ENCODE measurements around the gene VPS54. TPM values are rescaled to one million over a fixed set of nuclear protein-coding genes. Genes with fewer than 3 reads are reported as not detected.

Gene VPS54
- total RNA-seq, 4 donors from 2014 or later, result 4.1 to 27.6 (median 18.6) TPM

DNA sequence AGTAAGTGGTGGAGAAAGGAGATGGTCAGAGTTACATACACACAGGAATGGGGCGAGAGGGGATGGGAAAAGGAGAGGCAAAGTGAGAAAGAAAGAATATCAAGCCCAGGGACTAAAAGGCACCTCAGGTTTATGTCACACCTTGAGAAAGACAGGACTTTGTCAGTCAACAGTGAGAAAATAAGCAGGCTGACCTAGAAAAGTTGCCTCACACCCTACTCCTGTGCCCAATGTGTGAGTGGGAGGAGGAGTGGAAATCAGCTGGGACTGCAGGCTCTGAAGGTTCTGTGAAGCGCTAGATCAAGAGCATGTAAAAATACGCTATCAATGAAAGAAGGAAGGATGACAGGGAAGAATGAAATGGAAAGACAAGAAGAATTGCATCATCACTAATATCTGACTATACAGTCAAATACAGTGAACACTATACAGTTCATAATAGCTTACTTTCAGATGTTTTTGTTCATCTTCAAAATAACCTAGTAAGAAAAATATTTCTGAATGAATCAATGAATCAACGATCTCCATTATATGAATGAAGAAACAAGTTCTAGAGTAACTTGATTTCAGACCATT is 10.7 kb downstream of the VPS54 start:
- Histone ChIP-seq H3K27ac (no peak overlapping the region), H3K27me3 (no peaks in the 10 kb centered on the region), H3K4me3 (no peak overlapping the region), H3K9me3 (no peaks in the 10 kb centered on the region), H3K4me1 (peaks cover 0 to 19% (median 2%) of the 10 kb centered on the region in 4 donors), H3K36me3 (no peaks in the 10 kb centered on the region)
- TF ChIP-seq POLR2AphosphoS5 (IDR thresholded peaks at IDR 0.05), result no peak
- TF ChIP-seq EP300 (IDR thresholded peaks at IDR 0.05; ENCODE audit: low read depth), result no peak
- TF ChIP-seq POLR2A (IDR thresholded peaks at IDR 0.05), result no peak
- TF ChIP-seq, protein P1, sequence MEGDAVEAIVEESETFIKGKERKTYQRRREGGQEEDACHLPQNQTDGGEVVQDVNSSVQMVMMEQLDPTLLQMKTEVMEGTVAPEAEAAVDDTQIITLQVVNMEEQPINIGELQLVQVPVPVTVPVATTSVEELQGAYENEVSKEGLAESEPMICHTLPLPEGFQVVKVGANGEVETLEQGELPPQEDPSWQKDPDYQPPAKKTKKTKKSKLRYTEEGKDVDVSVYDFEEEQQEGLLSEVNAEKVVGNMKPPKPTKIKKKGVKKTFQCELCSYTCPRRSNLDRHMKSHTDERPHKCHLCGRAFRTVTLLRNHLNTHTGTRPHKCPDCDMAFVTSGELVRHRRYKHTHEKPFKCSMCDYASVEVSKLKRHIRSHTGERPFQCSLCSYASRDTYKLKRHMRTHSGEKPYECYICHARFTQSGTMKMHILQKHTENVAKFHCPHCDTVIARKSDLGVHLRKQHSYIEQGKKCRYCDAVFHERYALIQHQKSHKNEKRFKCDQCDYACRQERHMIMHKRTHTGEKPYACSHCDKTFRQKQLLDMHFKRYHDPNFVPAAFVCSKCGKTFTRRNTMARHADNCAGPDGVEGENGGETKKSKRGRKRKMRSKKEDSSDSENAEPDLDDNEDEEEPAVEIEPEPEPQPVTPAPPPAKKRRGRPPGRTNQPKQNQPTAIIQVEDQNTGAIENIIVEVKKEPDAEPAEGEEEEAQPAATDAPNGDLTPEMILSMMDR (IDR thresholded peaks at IDR 0.05), result no peak
- no peak for DNase-seq
- in situ Hi-C loops (cut with MboI; ENCODE audit: low pct_ligation_motif_present in 1 of 4, low pct_unique_long_range_greater_than_20kb in 1 of 4, low sequenced_read_pairs in 3 of 4), result no loop called here
- intact Hi-C loops (cut with DNase I; ENCODE audit: low total_unique reads), result no loop called here
- WGBS, 2 donors (ENCODE audit: low coverage in 1 of 2), result 94 to 97% methylated on average over 3 to 4 of the region's 4 CpGs

DNA sequence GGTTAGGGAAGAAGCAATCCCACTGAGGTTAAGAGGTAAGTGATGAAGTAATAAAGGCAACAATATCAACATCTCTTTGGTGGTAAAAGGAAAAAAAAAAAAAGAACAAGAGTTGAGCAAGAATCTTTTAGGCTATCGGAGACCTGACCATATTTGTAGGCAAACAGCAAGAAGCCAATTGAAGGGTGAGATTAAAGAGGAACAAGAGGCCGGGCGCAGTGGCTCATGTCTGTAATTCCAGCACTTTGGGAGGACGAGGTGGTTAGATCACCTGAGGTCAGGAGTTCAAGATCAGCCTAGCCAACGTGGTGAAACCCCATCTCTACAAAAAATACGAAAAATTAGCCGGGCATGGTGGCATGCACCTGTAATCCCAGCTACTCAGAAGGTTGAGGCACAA is 11.3 kb downstream of the VPS54 start:
- Histone ChIP-seq H3K4me1 (peaks cover 0 to 23% (median 2%) of the 10 kb centered on the region in 4 donors), H3K27me3 (no peaks in the 10 kb centered on the region), H3K36me3 (no peaks in the 10 kb centered on the region), H3K4me3 (no peak overlapping the region), H3K9me3 (no peaks in the 10 kb centered on the region), H3K27ac (no peak overlapping the region)
- intact Hi-C loops (cut with DNase I; ENCODE audit: low total_unique reads) (no loop called here), in situ Hi-C loops (cut with MboI; ENCODE audit: low pct_ligation_motif_present in 1 of 4, low pct_unique_long_range_greater_than_20kb in 1 of 4, low sequenced_read_pairs in 3 of 4) (no loop called here)
- 75 to 93% methylated on average over 6 to 7 of the region's 7 CpGs for WGBS, 2 donors (ENCODE audit: low coverage in 1 of 2)
- no peak for DNase-seq
- no peak for TF ChIP-seq POLR2AphosphoS5 (IDR thresholded peaks at IDR 0.05)
- no peak for TF ChIP-seq POLR2A (IDR thresholded peaks at IDR 0.05)
- TF ChIP-seq, protein P1 (IDR thresholded peaks at IDR 0.05), result no peak
- TF ChIP-seq EP300 (IDR thresholded peaks at IDR 0.05; ENCODE audit: low read depth), result no peak

DNA sequence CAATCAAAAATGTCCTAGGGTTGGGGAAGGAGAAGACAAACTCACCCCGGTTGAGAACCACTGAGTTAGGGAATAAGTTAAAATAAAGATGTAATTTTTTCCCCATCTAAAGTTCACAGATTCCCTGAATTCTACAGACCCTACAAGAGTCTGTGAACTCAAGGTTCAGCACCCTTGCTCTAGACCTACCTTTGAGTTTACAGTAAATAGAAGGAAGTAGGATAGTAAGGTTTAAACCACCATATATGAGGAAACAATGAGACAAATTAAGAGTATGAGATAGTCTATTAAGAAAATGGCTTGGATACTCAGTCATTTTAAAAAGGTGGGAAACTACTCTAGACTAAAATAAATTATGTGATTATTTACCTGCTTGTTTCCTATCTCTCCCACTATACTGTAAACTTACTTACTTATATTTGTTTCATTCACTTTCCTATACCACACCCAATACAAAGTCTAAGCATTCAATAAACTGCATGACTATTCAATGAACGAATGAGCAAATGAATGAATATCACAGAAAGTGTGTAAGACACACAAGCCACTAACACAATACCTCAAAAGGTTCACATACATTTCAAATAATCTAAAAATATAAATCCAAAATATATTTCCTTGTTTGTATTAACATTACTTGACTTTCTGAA is 13.4 kb downstream of the VPS54 start:
- no peaks in the 10 kb centered on the region for H3K36me3 ChIP-seq
- no peak for TF ChIP-seq EP300 (IDR thresholded peaks at IDR 0.05; ENCODE audit: low read depth)
- no peak for TF ChIP-seq POLR2A (IDR thresholded peaks at IDR 0.05)
- no peak for TF ChIP-seq POLR2AphosphoS5 (IDR thresholded peaks at IDR 0.05)
- TF ChIP-seq, protein P1 (IDR thresholded peaks at IDR 0.05), result no peak
- DNase-seq, result no peak
- H3K4me1 ChIP-seq, result peaks cover 0 to 23% (median 2%) of the 10 kb centered on the region in 4 donors
- WGBS, 2 donors (ENCODE audit: low coverage in 1 of 2), result 63 to 75% methylated on average over 1 to 2 of the region's 2 CpGs
- H3K9me3 ChIP-seq, result no peaks in the 10 kb centered on the region
- intact Hi-C loops (cut with DNase I; ENCODE audit: low total_unique reads) (no loop called here), in situ Hi-C loops (cut with MboI; ENCODE audit: low pct_ligation_motif_present in 1 of 4, low pct_unique_long_range_greater_than_20kb in 1 of 4, low sequenced_read_pairs in 3 of 4) (no loop called here)
- no peak overlapping the region for H3K27ac ChIP-seq
- H3K27me3 ChIP-seq, result no peaks in the 10 kb centered on the region
- no peak overlapping the region for H3K4me3 ChIP-seq

DNA sequence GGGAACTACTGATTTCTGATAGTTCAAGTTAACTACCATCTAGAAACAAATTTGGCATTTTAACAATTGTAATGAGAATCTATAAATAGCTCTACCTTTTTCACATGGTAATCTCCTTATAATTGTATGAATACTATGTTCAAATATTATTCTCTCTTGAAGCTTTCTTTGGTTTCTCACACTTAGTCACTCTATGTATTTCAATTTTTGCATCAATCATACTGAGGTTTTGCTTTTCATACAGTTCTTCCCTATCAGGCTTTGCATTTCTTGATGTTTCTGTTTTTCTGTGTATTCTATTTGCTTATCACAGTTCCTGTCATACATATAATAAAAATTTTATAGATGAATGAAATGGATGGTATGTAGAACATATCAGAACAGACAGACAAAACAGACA is 16.0 kb downstream of the VPS54 start:
- TF ChIP-seq, protein P1 (IDR thresholded peaks at IDR 0.05), result no peak
- TF ChIP-seq POLR2AphosphoS5 (IDR thresholded peaks at IDR 0.05) (no peak), POLR2A (IDR thresholded peaks at IDR 0.05) (no peak), EP300 (IDR thresholded peaks at IDR 0.05; ENCODE audit: low read depth) (no peak)
- Histone ChIP-seq H3K27ac (no peak overlapping the region), H3K4me3 (no peak overlapping the region), H3K27me3 (no peaks in the 10 kb centered on the region), H3K4me1 (peaks cover 0 to 23% (median 2%) of the 10 kb centered on the region in 4 donors), H3K36me3 (no peaks in the 10 kb centered on the region), H3K9me3 (no peaks in the 10 kb centered on the region)
- in situ Hi-C loops (cut with MboI; ENCODE audit: low pct_ligation_motif_present in 1 of 4, low pct_unique_long_range_greater_than_20kb in 1 of 4, low sequenced_read_pairs in 3 of 4), result no loop called here
- intact Hi-C loops (cut with DNase I; ENCODE audit: low total_unique reads), result no loop called here
- DNase-seq, result no peak
